Spleen (tissue), 11 donors: ENCODE results near the gene CDC42BPB. TPM values are rescaled to one million over a fixed set of nuclear protein-coding genes. Genes with fewer than 3 reads are reported as not detected.

Experiments used
- DNase-seq: peaks from one replicate; pipeline ENCODE4 v3.0.0-alpha.2; 2020
- H3K27ac ChIP-seq, 8 donors: fragments of 200-600 bp; sonication (generic) in 7 of 8; 1 replicate in 4 of 8; 2 replicates in 4 of 8; pipeline versions ENCODE4 v1.5.0 to v1.8.0; 2016 to 2021; ENCODE audit warnings: inconsistent platforms in 4 of 8, mild to moderate bottlenecking in 4 of 8, moderate library complexity in 1 of 8
- H3K27me3 ChIP-seq, 7 donors: fragments of 200-600 bp; sonication (generic) in 6 of 7; replicated peaks in 1 of 7; 1 replicate in 4 of 7; 2 replicates in 3 of 7; pipeline versions ENCODE4 v1.5.0 to v1.8.0; 2016 to 2021; ENCODE audit warnings: inconsistent platforms in 3 of 7, mild to moderate bottlenecking in 1 of 7
- H3K36me3 ChIP-seq, 6 donors: fragments of 200-600 bp; sonication (generic) in 5 of 6; 1 replicate in 4 of 6; 2 replicates in 2 of 6; pipeline versions ENCODE4 v1.5.0 to v1.8.0; 2016 to 2021; ENCODE audit warnings: inconsistent platforms in 2 of 6
- H3K4me1 ChIP-seq, 6 donors: fragments of 200-600 bp; sonication (generic) in 5 of 6; 1 replicate in 3 of 6; 2 replicates in 3 of 6; pipeline versions ENCODE4 v1.5.0 to v1.8.0; 2016 to 2021; ENCODE audit warnings: inconsistent platforms in 3 of 6
- H3K4me3 ChIP-seq, 8 donors: fragments of 200-600 bp; sonication (generic) in 7 of 8; 1 replicate in 4 of 8; 2 replicates in 4 of 8; pipeline versions ENCODE4 v1.5.0 to v1.8.0; 2016 to 2021; ENCODE audit warnings: inconsistent platforms in 4 of 8, mild to moderate bottlenecking in 4 of 8, moderate library complexity in 2 of 8
- H3K9me3 ChIP-seq, 8 donors: fragments of 200-600 bp; sonication (generic) in 7 of 8; 1 replicate in 4 of 8; 2 replicates in 4 of 8; pipeline versions ENCODE4 v1.5.0 to v1.8.0; 2016 to 2021; ENCODE audit warnings: inconsistent platforms in 4 of 8
- POLR2A ChIP-seq, 3 donors: fragments of 450-650 bp; IDR thresholded peaks; one replicate each; pipeline ENCODE4 v1.5.1; 2017; ENCODE audit warnings: antibody characterized with exemption in 3 of 3, mild to moderate bottlenecking in 1 of 3
- POLR2AphosphoS5 ChIP-seq, 3 donors: sonication (generic); formaldehyde crosslinking; IDR thresholded peaks; one replicate each; pipeline ENCODE4 v1.5.1; 2017; ENCODE audit warnings: antibody characterized with exemption in 3 of 3
- WGBS, 5 donors: extraction: QIAGEN DNeasy Blood & Tissue Kit in 3 of 5; methylation state at CpG; one replicate each; pipeline versions ENCODE4 v1.1.5 to v1.1.7; 2013 to 2018; 5-methylcytosine and 5-hydroxymethylcytosine counted together
- intact Hi-C: fragments of 100-400 bp; cut with DNase I; formaldehyde crosslinking; loops from one replicate; pipeline ENCODE4 v1.15.0; 2023; ENCODE audit warnings: low total_unique reads
- polyA plus RNA-seq, 3 donors: library from polyadenylated mRNA; stranded (reverse); fragments of 200-250 nt; gene quantifications; one replicate each; pipeline ENCODE4 v1.2.1, GENCODE V29; 2013
- total RNA-seq, 7 donors: library from RNA; depleted of rRNA in 3 of 7; stranded (reverse); fragments of >200 nt in 3 of 7; fragmentation: NEBNext Ultra II Directional in 4 of 7; extraction: Animal tissue kit (Norgen Biotek cat#: 25700) in 4 of 7; gene quantifications; one replicate each; pipeline versions ENCODE4 v1.1.0 to v1.2.1, GENCODE V29; 2016 to 2021
- TF ChIP-seq, protein P1 (sequence below), 11 experiments: fragments of 200-600 bp in 7 of 11; fragments of 450-650 bp in 4 of 11; sonication (generic) in 4 of 11; IDR thresholded peaks in 8 of 11; conservative IDR thresholded peaks in 3 of 11; 1 replicate in 7 of 11; 2 replicates in 4 of 11; pipeline versions ENCODE4 v1.4.0 to v1.8.0; 2016 to 2021; ENCODE audit warnings: antibody characterized with exemption in 11 of 11, inconsistent platforms in 4 of 11, mild to moderate bottlenecking in 1 of 11
- donor health status: healthy with polysubstance abuse.
- donor health status: DM: no; HTN: no; CAD: no; lungs with moderate emphysema.
- donor health status: DM: no; HTN: no; CAD: no.
- donor health status: Bipolar disorder and iron deficiency.
- donor health status: healthy.
- donor health status: DM: no; HTN: no; CAD: no.
- donor health status: DM: yes; HTN: yes; CAD: no.

The CDC42BPB gene
- total and polyA plus RNA-seq, 10 donors, result 6.4 to 94.5 (median 77.8) TPM

DNA sequence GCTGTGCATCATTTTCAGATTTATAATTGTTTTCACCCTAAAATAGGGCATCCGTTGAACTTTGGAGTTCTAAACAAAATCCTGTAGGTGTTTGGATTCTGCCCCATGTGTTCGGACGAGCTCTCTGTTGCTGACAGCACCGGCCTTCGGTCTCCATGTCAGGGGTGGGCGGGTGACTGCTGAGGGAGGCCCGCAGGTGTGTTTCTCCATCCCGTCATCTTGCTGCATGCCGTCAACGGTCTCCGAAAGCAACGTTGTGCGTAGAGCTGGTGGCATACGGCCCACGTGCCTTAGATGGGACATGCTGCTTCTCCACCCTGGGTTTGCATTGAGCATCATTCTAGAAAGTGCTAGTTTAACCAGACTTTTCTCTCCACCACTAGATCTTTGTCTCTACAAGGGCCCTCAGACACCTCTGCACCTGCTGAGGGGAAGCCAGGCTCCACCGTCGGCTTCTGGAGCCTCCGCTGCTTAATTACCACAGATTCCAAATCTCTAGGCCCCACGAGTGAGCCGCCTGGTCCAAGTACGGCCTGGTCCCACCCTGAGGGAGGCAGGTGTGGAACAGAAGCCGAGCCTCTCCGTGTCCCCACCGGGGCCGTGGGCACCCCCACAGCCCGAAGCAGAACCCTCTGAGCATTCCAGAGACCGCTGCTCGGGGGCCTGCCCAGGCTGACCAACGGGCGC lies 150.6 kb downstream of the CDC42BPB start:
- peaks cover 3 to 100% (median 61%) of the 10 kb centered on the region in 6 donors for H3K36me3 ChIP-seq
- H3K4me1 ChIP-seq, result peaks cover 0 to 31% (median 12%) of the 10 kb centered on the region in 6 donors
- no peak overlapping the region for H3K4me3 ChIP-seq
- no peak overlapping the region for H3K27ac ChIP-seq
- H3K9me3 ChIP-seq, result no peaks in the 10 kb centered on the region
- DNase-seq, result no peak
- TF ChIP-seq, protein P1, sequence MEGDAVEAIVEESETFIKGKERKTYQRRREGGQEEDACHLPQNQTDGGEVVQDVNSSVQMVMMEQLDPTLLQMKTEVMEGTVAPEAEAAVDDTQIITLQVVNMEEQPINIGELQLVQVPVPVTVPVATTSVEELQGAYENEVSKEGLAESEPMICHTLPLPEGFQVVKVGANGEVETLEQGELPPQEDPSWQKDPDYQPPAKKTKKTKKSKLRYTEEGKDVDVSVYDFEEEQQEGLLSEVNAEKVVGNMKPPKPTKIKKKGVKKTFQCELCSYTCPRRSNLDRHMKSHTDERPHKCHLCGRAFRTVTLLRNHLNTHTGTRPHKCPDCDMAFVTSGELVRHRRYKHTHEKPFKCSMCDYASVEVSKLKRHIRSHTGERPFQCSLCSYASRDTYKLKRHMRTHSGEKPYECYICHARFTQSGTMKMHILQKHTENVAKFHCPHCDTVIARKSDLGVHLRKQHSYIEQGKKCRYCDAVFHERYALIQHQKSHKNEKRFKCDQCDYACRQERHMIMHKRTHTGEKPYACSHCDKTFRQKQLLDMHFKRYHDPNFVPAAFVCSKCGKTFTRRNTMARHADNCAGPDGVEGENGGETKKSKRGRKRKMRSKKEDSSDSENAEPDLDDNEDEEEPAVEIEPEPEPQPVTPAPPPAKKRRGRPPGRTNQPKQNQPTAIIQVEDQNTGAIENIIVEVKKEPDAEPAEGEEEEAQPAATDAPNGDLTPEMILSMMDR (IDR thresholded peaks at IDR 0.05 in 8 of 11, conservative IDR thresholded peaks at IDR 0.05 in 3 of 11), result no peak
- TF ChIP-seq POLR2AphosphoS5 (IDR thresholded peaks at IDR 0.05) (no peak), POLR2A (IDR thresholded peaks at IDR 0.05) (no peak)
- no peaks in the 10 kb centered on the region for H3K27me3 ChIP-seq
- intact Hi-C loops, result no loop called here
- 94 to 98% (median 96%) methylated on average over 23 to 30 of the region's 30 CpGs for WGBS, 5 donors

DNA sequence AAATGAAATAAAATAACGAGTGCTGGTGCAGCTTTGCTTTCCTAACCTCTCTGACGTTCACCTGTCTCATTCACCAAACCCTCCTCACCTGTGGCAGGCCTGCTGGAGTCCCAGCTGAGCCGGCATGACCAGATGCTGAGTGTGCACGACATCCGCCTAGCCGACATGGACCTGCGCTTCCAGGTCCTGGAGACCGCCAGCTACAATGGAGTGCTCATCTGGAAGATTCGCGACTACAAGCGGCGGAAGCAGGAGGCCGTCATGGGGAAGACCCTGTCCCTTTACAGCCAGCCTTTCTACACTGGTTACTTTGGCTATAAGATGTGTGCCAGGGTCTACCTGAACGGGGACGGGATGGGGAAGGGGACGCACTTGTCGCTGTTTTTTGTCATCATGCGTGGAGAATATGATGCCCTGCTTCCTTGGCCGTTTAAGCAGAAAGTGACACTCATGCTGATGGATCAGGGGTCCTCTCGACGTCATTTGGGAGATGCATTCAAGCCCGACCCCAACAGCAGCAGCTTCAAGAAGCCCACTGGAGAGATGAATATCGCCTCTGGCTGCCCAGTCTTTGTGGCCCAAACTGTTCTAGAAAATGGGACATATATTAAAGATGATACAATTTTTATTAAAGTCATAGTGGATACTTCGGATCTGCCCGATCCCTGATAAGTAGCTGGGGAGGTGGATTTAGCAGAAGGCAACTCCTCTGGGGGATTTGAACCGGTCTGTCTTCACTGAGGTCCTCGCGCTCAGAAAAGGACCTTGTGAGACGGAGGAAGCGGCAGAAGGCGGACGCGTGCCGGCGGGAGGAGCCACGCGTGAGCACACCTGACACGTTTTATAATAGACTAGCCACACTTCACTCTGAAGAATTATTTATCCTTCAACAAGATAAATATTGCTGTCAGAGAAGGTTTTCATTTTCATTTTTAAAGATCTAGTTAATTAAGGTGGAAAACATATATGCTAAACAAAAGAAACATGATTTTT lies 151.9 kb downstream of the CDC42BPB start:
- intact Hi-C loops, result no loop called here
- no peak overlapping the region for H3K4me3 ChIP-seq
- peaks cover 3 to 96% (median 60%) of the 10 kb centered on the region in 6 donors for H3K36me3 ChIP-seq
- 94 to 97% (median 95%) methylated on average over 38 of the region's 38 CpGs for WGBS, 5 donors
- no peaks in the 10 kb centered on the region for H3K27me3 ChIP-seq
- TF ChIP-seq POLR2AphosphoS5 (IDR thresholded peaks at IDR 0.05), result peak in 1 of 3 donors; percentile 47
- no peak for TF ChIP-seq POLR2A (IDR thresholded peaks at IDR 0.05)
- TF ChIP-seq, protein P1 (IDR thresholded peaks at IDR 0.05 in 8 of 11, conservative IDR thresholded peaks at IDR 0.05 in 3 of 11), result no peak
- peaks cover 0 to 45% (median 25%) of the 10 kb centered on the region in 6 donors for H3K4me1 ChIP-seq
- no peak overlapping the region for H3K27ac ChIP-seq
- no peak for DNase-seq
- no peaks in the 10 kb centered on the region for H3K9me3 ChIP-seq

GRCh38 chr14:102903889-102904512 lies 153.3 kb downstream of the CDC42BPB start:
- Histone ChIP-seq H3K36me3 (peaks cover 3 to 96% (median 63%) of the 10 kb centered on the region in 6 donors), H3K9me3 (no peaks in the 10 kb centered on the region), H3K4me1 (peaks cover 4 to 59% (median 37%) of the 10 kb centered on the region in 6 donors), H3K27ac (peak overlapping the region in 1 of 8 donors; percentile 90), H3K27me3 (no peaks in the 10 kb centered on the region), H3K4me3 (no peak overlapping the region)
- DNase-seq, result no peak
- intact Hi-C loops, result no loop called here
- TF ChIP-seq, protein P1 (IDR thresholded peaks at IDR 0.05 in 8 of 11, conservative IDR thresholded peaks at IDR 0.05 in 3 of 11), result no peak
- TF ChIP-seq POLR2AphosphoS5 (IDR thresholded peaks at IDR 0.05) (peak in 1 of 3 donors; percentile 7), POLR2A (IDR thresholded peaks at IDR 0.05) (no peak)
- WGBS, 5 donors, result 95 to 97% (median 95%) methylated on average over 6 to 7 of the region's 7 CpGs
